ENCODE data around the gene ZNF121.

The ZNF121 gene

DNA sequence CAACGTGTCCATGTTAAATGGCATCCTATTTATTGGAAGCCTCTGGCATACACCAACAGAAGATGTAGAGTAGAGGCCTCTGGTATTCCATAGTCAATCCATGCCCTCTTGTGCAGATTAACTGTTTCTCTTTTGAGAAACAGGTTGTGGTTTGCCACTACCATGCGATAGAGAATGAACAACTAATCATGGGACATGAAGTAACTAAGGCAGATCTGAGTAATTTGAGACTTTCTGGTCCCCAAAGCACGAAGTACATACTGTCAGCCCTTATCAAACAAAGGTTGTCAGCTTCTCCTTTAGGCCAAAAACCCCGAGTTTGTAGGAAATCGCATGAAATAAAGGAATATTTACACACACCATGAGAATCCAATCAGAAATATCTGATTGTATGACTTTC is 3.6 kb downstream of the ZNF121 start:
- H3K23ac ChIP-seq (ENCODE audit: low read length in 2 of 2), result no peak overlapping the region
- H2AFZ ChIP-seq (ENCODE audit: low read depth, low read length), result no peak overlapping the region
- H2BK120ac ChIP-seq (ENCODE audit: low read depth, low read length), result no peak overlapping the region
- H3K27me3 ChIP-seq (ENCODE audit: control insufficient read depth in 1 of 2, insufficient read depth in 1 of 2, low read length in 2 of 2), result no peaks in the 10 kb centered on the region
- peaks cover 42% of the 10 kb centered on the region for H3K9me3 ChIP-seq (ENCODE audit: control insufficient read depth, low read length)
- H3K18ac ChIP-seq (ENCODE audit: low read depth in 1 of 2, low read length in 2 of 2), result no peak overlapping the region
- no peak overlapping the region for H2BK5ac ChIP-seq (ENCODE audit: low read depth, low read length, poor library complexity, severe bottlenecking)
- peaks cover 5% of the 10 kb centered on the region for H3K4me1 ChIP-seq (ENCODE audit: control insufficient read depth, insufficient read depth, low read depth, low read length)
- peaks cover 25 to 39% of the 10 kb centered on the region in 2 experiments for H3K36me3 ChIP-seq (ENCODE audit: control insufficient read depth in 1 of 2, insufficient read depth in 2 of 2, low read depth in 1 of 2, low read length in 2 of 2)
- no peak overlapping the region for H3K9ac ChIP-seq (ENCODE audit: low read length)
- no peak overlapping the region for H3K4me3 ChIP-seq (ENCODE audit: insufficient read depth in 1 of 2, low read depth in 1 of 2, low read length in 2 of 2)
- H3K4ac ChIP-seq (ENCODE audit: low read depth in 1 of 2, low read length in 2 of 2), result no peak overlapping the region
- no peak overlapping the region for H2BK15ac ChIP-seq (ENCODE audit: low read depth, poor library complexity, severe bottlenecking)
- H3K79me1 ChIP-seq (replicated peaks; ENCODE audit: low read length, poor library complexity, severe bottlenecking), result no peaks in the 10 kb centered on the region
- H3K14ac ChIP-seq (ENCODE audit: low read length in 2 of 2), result no peak overlapping the region
- no peak overlapping the region for H4K91ac ChIP-seq (ENCODE audit: low read length)
- no peak for DNase-seq
- no peak overlapping the region for H2BK12ac ChIP-seq (ENCODE audit: low read length in 2 of 2)
- H3K4me2 ChIP-seq (ENCODE audit: low read length, poor library complexity, severe bottlenecking), result no peak overlapping the region
- no peak overlapping the region for H3K27ac ChIP-seq (ENCODE audit: low read length, poor library complexity, severe bottlenecking)
- no peak overlapping the region for H4K8ac ChIP-seq (ENCODE audit: low read length)
- no peak overlapping the region for H2AK5ac ChIP-seq (ENCODE audit: low read length, severe bottlenecking)
- WGBS, result 81% methylated on average over 4 of the region's 5 CpGs

DNA sequence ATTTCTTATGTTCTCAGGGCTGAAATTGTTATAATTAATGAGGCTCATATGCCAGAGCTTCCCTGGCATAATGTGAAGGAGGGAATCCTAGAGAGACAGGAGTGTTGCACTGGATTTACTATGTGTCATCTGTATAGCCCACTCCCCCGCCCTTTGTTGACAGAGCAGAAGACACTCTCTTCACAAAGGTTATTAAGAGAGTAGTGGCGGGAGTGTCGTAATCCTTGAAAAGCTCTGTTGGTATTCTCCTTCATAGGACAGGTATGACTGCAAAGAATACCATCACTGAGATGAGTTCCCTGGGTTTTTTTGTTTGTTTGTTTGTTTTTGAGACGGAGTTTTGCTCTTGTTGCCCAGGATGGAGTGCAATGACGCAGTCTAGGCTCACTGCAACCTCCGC is 14.0 kb downstream of the ZNF121 start:
- H3K18ac ChIP-seq (ENCODE audit: low read depth in 1 of 2, low read length in 2 of 2), result no peak overlapping the region
- no peak overlapping the region for H2BK12ac ChIP-seq (ENCODE audit: low read length in 2 of 2)
- H3K36me3 ChIP-seq (ENCODE audit: control insufficient read depth in 1 of 2, insufficient read depth in 2 of 2, low read depth in 1 of 2, low read length in 2 of 2), result peaks cover 33 to 75% of the 10 kb centered on the region in 2 experiments
- H3K23ac ChIP-seq (ENCODE audit: low read length in 2 of 2), result no peak overlapping the region
- 99% methylated on average over 6 of the region's 6 CpGs for WGBS
- peak overlapping the region in 1 of 2 experiments; percentile 29 for H3K4me3 ChIP-seq (ENCODE audit: insufficient read depth in 1 of 2, low read depth in 1 of 2, low read length in 2 of 2)
- no peaks in the 10 kb centered on the region for H3K4me1 ChIP-seq (ENCODE audit: control insufficient read depth, insufficient read depth, low read depth, low read length)
- no peaks in the 10 kb centered on the region for H3K27me3 ChIP-seq (ENCODE audit: control insufficient read depth in 1 of 2, insufficient read depth in 1 of 2, low read length in 2 of 2)
- H2BK120ac ChIP-seq (ENCODE audit: low read depth, low read length), result no peak overlapping the region
- H3K9ac ChIP-seq (ENCODE audit: low read length), result no peak overlapping the region
- DNase-seq, result no peak
- H2AFZ ChIP-seq (ENCODE audit: low read depth, low read length), result no peak overlapping the region
- peaks cover 98% of the 10 kb centered on the region for H3K9me3 ChIP-seq (ENCODE audit: control insufficient read depth, low read length)
- no peak overlapping the region for H3K4ac ChIP-seq (ENCODE audit: low read depth in 1 of 2, low read length in 2 of 2)
- H3K4me2 ChIP-seq (ENCODE audit: low read length, poor library complexity, severe bottlenecking), result no peak overlapping the region
- no peak overlapping the region for H3K14ac ChIP-seq (ENCODE audit: low read length in 2 of 2)
- peaks cover 5% of the 10 kb centered on the region for H3K79me1 ChIP-seq (replicated peaks; ENCODE audit: low read length, poor library complexity, severe bottlenecking)
- H2AK5ac ChIP-seq (ENCODE audit: low read length, severe bottlenecking), result no peak overlapping the region
- H4K91ac ChIP-seq (ENCODE audit: low read length), result no peak overlapping the region
- no peak overlapping the region for H4K8ac ChIP-seq (ENCODE audit: low read length)
- H3K27ac ChIP-seq (ENCODE audit: low read length, poor library complexity, severe bottlenecking), result no peak overlapping the region
- H2BK15ac ChIP-seq (ENCODE audit: low read depth, poor library complexity, severe bottlenecking), result no peak overlapping the region
- H2BK5ac ChIP-seq (ENCODE audit: low read depth, low read length, poor library complexity, severe bottlenecking), result no peak overlapping the region

DNA sequence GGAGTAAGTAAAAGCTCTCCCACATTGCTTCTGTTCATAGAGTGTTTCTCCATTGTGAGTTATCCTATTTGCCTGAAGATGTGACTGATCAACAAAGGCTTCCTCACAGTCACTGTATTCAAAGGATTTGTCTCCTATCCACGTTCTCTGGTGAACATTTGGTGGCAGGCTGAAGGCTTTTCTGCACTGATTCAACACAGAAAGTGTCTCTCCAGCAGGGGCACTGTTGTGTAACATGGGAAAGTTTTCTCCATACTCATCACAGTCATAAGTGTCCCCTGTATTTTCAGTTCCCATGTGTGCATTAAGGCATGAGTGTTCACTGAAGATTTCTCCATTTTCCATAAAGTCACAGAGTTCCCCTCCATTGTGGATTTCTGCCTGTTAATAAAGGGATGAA is 17.6 kb downstream of the ZNF121 start:
- peaks cover 23% of the 10 kb centered on the region for H3K79me1 ChIP-seq (replicated peaks; ENCODE audit: low read length, poor library complexity, severe bottlenecking)
- H3K23ac ChIP-seq (ENCODE audit: low read length in 2 of 2), result no peak overlapping the region
- H2AK5ac ChIP-seq (ENCODE audit: low read length, severe bottlenecking), result no peak overlapping the region
- H3K4me3 ChIP-seq (ENCODE audit: insufficient read depth in 1 of 2, low read depth in 1 of 2, low read length in 2 of 2), result peak overlapping the region in 1 of 2 experiments; percentile 63
- H3K27ac ChIP-seq (ENCODE audit: low read length, poor library complexity, severe bottlenecking), result no peak overlapping the region
- no peak overlapping the region for H3K14ac ChIP-seq (ENCODE audit: low read length in 2 of 2)
- no peak overlapping the region for H3K4me2 ChIP-seq (ENCODE audit: low read length, poor library complexity, severe bottlenecking)
- H4K91ac ChIP-seq (ENCODE audit: low read length), result no peak overlapping the region
- H2BK120ac ChIP-seq (ENCODE audit: low read depth, low read length), result no peak overlapping the region
- H3K4me1 ChIP-seq (ENCODE audit: control insufficient read depth, insufficient read depth, low read depth, low read length), result no peaks in the 10 kb centered on the region
- H3K36me3 ChIP-seq (ENCODE audit: control insufficient read depth in 1 of 2, insufficient read depth in 2 of 2, low read depth in 1 of 2, low read length in 2 of 2), result peaks cover 48 to 91% of the 10 kb centered on the region in 2 experiments
- no peak overlapping the region for H2BK15ac ChIP-seq (ENCODE audit: low read depth, poor library complexity, severe bottlenecking)
- H3K9me3 ChIP-seq (ENCODE audit: control insufficient read depth, low read length), result peaks cover 100% of the 10 kb centered on the region
- no peak overlapping the region for H2BK5ac ChIP-seq (ENCODE audit: low read depth, low read length, poor library complexity, severe bottlenecking)
- no peaks in the 10 kb centered on the region for H3K27me3 ChIP-seq (ENCODE audit: control insufficient read depth in 1 of 2, insufficient read depth in 1 of 2, low read length in 2 of 2)
- H3K9ac ChIP-seq (ENCODE audit: low read length), result no peak overlapping the region
- H3K4ac ChIP-seq (ENCODE audit: low read depth in 1 of 2, low read length in 2 of 2), result no peak overlapping the region
- DNase-seq, result no peak
- no peak overlapping the region for H3K18ac ChIP-seq (ENCODE audit: low read depth in 1 of 2, low read length in 2 of 2)
- H2BK12ac ChIP-seq (ENCODE audit: low read length in 2 of 2), result no peak overlapping the region
- WGBS, result 80% methylated on average over 1 of the region's 1 CpG
- no peak overlapping the region for H2AFZ ChIP-seq (ENCODE audit: low read depth, low read length)
- no peak overlapping the region for H4K8ac ChIP-seq (ENCODE audit: low read length)

DNA sequence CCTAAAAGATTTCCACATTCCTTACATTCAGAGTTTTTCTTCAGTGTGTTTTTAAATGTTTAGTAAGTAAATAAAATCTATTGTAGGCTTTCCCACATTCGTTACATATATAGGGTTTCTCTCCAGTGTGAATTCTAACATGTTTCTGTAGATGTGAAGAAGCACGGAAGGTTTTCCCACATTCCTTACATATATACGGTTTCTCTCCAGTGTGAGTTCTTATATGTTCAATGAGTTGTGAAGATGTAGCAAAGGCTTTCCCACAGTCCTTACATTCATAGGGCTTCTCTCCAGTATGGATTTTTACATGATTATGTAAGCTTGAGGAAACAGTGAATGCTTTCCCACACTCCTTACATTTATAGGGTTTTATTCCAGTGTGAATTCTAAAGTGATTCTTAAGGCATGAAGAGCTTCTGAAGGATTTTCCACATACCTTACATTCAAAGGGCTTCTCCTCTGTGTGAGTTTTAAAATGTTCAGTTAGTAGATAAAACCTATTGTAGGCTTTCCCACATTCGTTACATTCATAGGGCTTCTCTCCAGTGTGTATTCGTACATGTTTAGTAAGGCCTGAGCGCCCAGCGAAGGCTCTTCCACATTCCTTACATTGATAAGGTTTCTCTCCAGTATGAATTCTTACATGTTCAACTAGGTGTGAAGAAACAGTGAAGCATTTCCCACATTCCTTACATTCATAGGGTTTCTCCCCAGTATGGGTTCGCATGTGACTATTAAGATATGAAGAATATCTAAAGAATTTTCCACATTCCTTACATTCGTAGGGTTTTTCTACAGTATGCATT is 18.2 kb downstream of the ZNF121 start:
- H3K36me3 ChIP-seq (ENCODE audit: control insufficient read depth in 1 of 2, insufficient read depth in 2 of 2, low read depth in 1 of 2, low read length in 2 of 2), result peaks cover 52 to 93% of the 10 kb centered on the region in 2 experiments
- no peak overlapping the region for H3K4ac ChIP-seq (ENCODE audit: low read depth in 1 of 2, low read length in 2 of 2)
- H2BK120ac ChIP-seq (ENCODE audit: low read depth, low read length), result no peak overlapping the region
- peak; percentile 21 for DNase-seq
- no peaks in the 10 kb centered on the region for H3K27me3 ChIP-seq (ENCODE audit: control insufficient read depth in 1 of 2, insufficient read depth in 1 of 2, low read length in 2 of 2)
- H2BK12ac ChIP-seq (ENCODE audit: low read length in 2 of 2), result no peak overlapping the region
- 95% methylated on average over 4 of the region's 9 CpGs for whole genome bisulfite sequencing
- H3K14ac ChIP-seq (ENCODE audit: low read length in 2 of 2), result no peak overlapping the region
- H3K4me2 ChIP-seq (ENCODE audit: low read length, poor library complexity, severe bottlenecking), result no peak overlapping the region
- H3K9ac ChIP-seq (ENCODE audit: low read length), result no peak overlapping the region
- H3K4me1 ChIP-seq (ENCODE audit: control insufficient read depth, insufficient read depth, low read depth, low read length), result no peaks in the 10 kb centered on the region
- H3K18ac ChIP-seq (ENCODE audit: low read depth in 1 of 2, low read length in 2 of 2), result no peak overlapping the region
- no peak overlapping the region for H3K23ac ChIP-seq (ENCODE audit: low read length in 2 of 2)
- no peak overlapping the region for H2BK15ac ChIP-seq (ENCODE audit: low read depth, poor library complexity, severe bottlenecking)
- peaks cover 100% of the 10 kb centered on the region for H3K9me3 ChIP-seq (ENCODE audit: control insufficient read depth, low read length)
- peak overlapping the region in 1 of 2 experiments; percentile 63 for H3K4me3 ChIP-seq (ENCODE audit: insufficient read depth in 1 of 2, low read depth in 1 of 2, low read length in 2 of 2)
- H4K91ac ChIP-seq (ENCODE audit: low read length), result no peak overlapping the region
- no peak overlapping the region for H2AFZ ChIP-seq (ENCODE audit: low read depth, low read length)
- H3K79me1 ChIP-seq (replicated peaks; ENCODE audit: low read length, poor library complexity, severe bottlenecking), result peaks cover 25% of the 10 kb centered on the region
- H3K27ac ChIP-seq (ENCODE audit: low read length, poor library complexity, severe bottlenecking), result no peak overlapping the region
- H2AK5ac ChIP-seq (ENCODE audit: low read length, severe bottlenecking), result no peak overlapping the region
- no peak overlapping the region for H2BK5ac ChIP-seq (ENCODE audit: low read depth, low read length, poor library complexity, severe bottlenecking)
- no peak overlapping the region for H4K8ac ChIP-seq (ENCODE audit: low read length)
